ENCODE measurements around the gene HIBADH. TPM values are rescaled to one million over a fixed set of nuclear protein-coding genes. Genes with fewer than 3 reads are reported as not detected.

HIBADH gene
- total RNA-seq, 4 donors from 2014 or later: 73.7 to 99.9 (median 84.4) TPM

DNA sequence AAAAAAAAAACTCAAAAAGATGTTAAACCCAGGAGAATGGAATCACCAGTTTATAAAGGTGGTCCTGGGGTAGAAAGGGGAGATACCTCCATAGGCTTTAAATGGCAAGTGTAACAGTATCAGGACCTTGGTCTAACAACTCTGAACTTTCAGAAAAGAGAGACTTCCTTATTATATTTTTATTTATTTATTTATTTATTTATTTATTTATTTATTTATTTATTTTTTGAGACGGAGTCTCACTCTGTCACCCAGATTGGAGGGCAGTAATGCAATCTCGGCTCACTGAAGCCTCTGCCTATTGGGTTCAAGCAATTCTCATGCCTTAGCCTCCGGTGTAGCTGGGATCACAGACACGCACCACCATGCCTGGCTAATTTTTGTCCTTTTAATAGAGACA, 12.4 kb downstream of the HIBADH start:
- no peak for DNase-seq
- TF ChIP-seq CTCF (IDR thresholded peaks at IDR 0.05) (no peak), POLR2A (IDR thresholded peaks at IDR 0.05) (no peak)

GRCh38 chr7:27647489-27647888, 15.2 kb downstream of the HIBADH start:
- no peak for DNase-seq
- no peak overlapping the region for H3K27ac ChIP-seq
- no peaks in the 10 kb centered on the region for H3K9me3 ChIP-seq
- 90 to 96% methylated on average over 1 of the region's 1 CpG for WGBS, 2 donors
- no peaks in the 10 kb centered on the region for H3K4me1 ChIP-seq
- H3K27me3 ChIP-seq: no peaks in the 10 kb centered on the region
- TF ChIP-seq POLR2A (IDR thresholded peaks at IDR 0.05) (no peak), CTCF (IDR thresholded peaks at IDR 0.05) (no peak)
- H3K36me3 ChIP-seq: no peaks in the 10 kb centered on the region
- intact Hi-C loops (cut with DNase I): no loop called here
- H3K4me3 ChIP-seq (replicated peaks in 1 of 3): no peak overlapping the region

More for the DNA sequence above, 12.4 kb downstream of the HIBADH start:
- H3K9me3 ChIP-seq: no peaks in the 10 kb centered on the region
- H3K4me3 ChIP-seq (replicated peaks in 1 of 3): no peak overlapping the region
- no peak overlapping the region for H3K27ac ChIP-seq
- no peaks in the 10 kb centered on the region for H3K36me3 ChIP-seq
- WGBS, 2 donors: 98% methylated on average over 4 of the region's 4 CpGs
- no peaks in the 10 kb centered on the region for H3K4me1 ChIP-seq
- intact Hi-C loops (cut with DNase I): no loop called here
- no peaks in the 10 kb centered on the region for H3K27me3 ChIP-seq

DNA sequence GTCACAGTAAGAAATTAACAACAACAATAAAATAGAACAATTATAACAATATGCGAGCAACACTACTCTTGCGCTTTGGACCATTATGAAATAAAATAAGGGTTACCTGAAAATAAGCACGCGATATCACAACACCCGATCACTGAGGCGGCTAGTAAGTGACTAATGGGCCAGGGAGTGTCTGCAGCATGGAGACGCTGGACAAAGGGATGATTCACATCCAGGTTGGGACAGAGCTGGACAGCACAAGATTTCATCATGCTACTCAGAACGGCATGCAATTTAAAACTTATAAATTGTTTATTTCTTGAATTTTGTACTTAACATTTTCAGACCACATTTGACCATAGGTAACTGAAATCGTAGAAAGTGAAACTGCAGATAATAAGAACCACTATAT, 15.6 kb downstream of the HIBADH start:
- intact Hi-C loops (cut with DNase I): no loop called here
- no peak for TF ChIP-seq CTCF (IDR thresholded peaks at IDR 0.05)
- TF ChIP-seq POLR2A (IDR thresholded peaks at IDR 0.05): no peak

DNA sequence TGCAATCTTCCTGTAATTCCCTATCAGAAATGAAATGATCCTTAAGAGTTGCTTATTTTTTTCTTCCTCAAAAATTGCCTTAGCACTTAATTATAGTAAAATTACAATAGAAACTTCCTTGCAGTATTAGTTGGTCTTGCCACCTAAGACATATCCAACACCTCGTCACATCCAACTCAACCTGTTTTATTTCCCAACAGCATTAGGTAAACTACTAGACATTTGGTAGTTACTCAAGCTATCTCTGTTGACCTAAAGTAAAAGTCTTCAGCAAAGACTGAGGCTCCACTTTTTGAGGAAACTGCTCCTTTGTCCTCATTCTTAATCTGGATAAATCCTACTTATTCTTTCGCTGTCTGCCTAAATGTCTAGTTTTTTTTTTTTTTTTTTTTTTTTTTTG, 20.4 kb downstream of the HIBADH start:
- no peak overlapping the region for H3K4me3 ChIP-seq (replicated peaks in 1 of 3)
- 99% methylated on average over 2 of the region's 2 CpGs for WGBS, 2 donors
- intact Hi-C loops (cut with DNase I): no loop called here

More for the DNA sequence above, 15.6 kb downstream of the HIBADH start:
- WGBS, 2 donors: 96% methylated on average over 9 of the region's 9 CpGs
- Histone ChIP-seq H3K4me1 (no peaks in the 10 kb centered on the region), H3K36me3 (no peaks in the 10 kb centered on the region), H3K27me3 (no peaks in the 10 kb centered on the region), H3K27ac (no peak overlapping the region), H3K9me3 (no peaks in the 10 kb centered on the region), H3K4me3 (replicated peaks in 1 of 3) (no peak overlapping the region)
- DNase-seq: no peak

More for the DNA sequence above, 20.4 kb downstream of the HIBADH start:
- TF ChIP-seq POLR2A (IDR thresholded peaks at IDR 0.05) (no peak), CTCF (IDR thresholded peaks at IDR 0.05) (no peak)
- Histone ChIP-seq H3K9me3 (no peaks in the 10 kb centered on the region), H3K36me3 (no peaks in the 10 kb centered on the region), H3K27ac (no peak overlapping the region), H3K4me1 (peaks cover 4 to 12% of the 10 kb centered on the region in 2 donors), H3K27me3 (no peaks in the 10 kb centered on the region)
- DNase-seq: no peak

Data from thyroid gland (tissue), 4 donors.